Ishikawa (cell line): ENCODE results near the gene ZNF609.

Experiments used
- CEBPB ChIP-seq: IDR thresholded peaks from 2 replicates; pipeline ENCODE4 v1.6.1; 2012
- EP300 ChIP-seq: IDR thresholded peaks from 2 replicates; pipeline ENCODE4 v1.6.1; 2012; ENCODE audit warnings: borderline replicate concordance
- FOXM1 ChIP-seq: IDR thresholded peaks from 2 replicates; pipeline ENCODE4 v1.6.1; 2012; ENCODE audit warnings: low read depth, borderline replicate concordance
- RAD21 ChIP-seq: IDR thresholded peaks from 2 replicates; pipeline ENCODE4 v1.6.1; 2012; ENCODE audit warnings: low read depth
- TAF1 ChIP-seq: IDR thresholded peaks from 2 replicates; pipeline ENCODE4 v1.6.1; 2012; ENCODE audit warnings: low read depth, mild to moderate bottlenecking
- TCF12 ChIP-seq: IDR thresholded peaks from 2 replicates; pipeline ENCODE4 v1.6.1; 2012; ENCODE audit warnings: low read depth
- TEAD4 ChIP-seq: IDR thresholded peaks from 2 replicates; pipeline ENCODE4 v1.6.1; 2012
- YY1 ChIP-seq: IDR thresholded peaks from 2 replicates; pipeline ENCODE4 v1.6.1; 2012; ENCODE audit warnings: low read depth
- ZBTB7A ChIP-seq: IDR thresholded peaks from 2 replicates; pipeline ENCODE4 v1.6.1; 2012; ENCODE audit warnings: low read depth
- TF ChIP-seq, protein P1 (sequence below): IDR thresholded peaks from 2 replicates; pipeline ENCODE4 v1.6.1; 2012
- TF ChIP-seq, protein P2 (sequence below): IDR thresholded peaks from 2 replicates; pipeline ENCODE4 v1.6.1; 2012; ENCODE audit warnings: low read depth, mild to moderate bottlenecking

DNA sequence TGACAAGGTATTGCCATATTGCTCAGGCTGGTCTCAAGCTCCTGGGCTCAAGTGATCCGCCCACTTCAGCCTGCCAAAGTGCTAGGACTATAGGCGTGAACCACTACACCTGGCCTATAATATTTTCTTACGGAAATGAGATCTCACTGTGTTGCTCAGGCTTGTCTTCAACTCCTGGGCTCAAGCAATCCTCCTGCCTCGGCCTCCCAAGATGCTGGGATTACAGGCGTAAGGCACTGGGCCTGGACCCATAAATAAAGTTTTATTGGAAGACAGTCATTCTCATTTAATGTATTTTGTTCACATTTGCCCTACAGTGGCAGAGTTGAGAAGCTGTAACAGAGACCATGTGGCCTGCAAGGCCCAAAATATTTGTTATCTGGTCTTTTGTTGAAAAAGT is 173.0 kb downstream of the ZNF609 start:
- TF ChIP-seq TCF12 (no peak), EP300 (no peak), FOXM1 (no peak), YY1 (no peak), ZBTB7A (no peak), TAF1 (no peak), RAD21 (no peak), TEAD4 (no peak), CEBPB (no peak)
- TF ChIP-seq, protein P1, sequence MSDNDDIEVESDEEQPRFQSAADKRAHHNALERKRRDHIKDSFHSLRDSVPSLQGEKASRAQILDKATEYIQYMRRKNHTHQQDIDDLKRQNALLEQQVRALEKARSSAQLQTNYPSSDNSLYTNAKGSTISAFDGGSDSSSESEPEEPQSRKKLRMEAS, result no peak
- TF ChIP-seq, protein P2, sequence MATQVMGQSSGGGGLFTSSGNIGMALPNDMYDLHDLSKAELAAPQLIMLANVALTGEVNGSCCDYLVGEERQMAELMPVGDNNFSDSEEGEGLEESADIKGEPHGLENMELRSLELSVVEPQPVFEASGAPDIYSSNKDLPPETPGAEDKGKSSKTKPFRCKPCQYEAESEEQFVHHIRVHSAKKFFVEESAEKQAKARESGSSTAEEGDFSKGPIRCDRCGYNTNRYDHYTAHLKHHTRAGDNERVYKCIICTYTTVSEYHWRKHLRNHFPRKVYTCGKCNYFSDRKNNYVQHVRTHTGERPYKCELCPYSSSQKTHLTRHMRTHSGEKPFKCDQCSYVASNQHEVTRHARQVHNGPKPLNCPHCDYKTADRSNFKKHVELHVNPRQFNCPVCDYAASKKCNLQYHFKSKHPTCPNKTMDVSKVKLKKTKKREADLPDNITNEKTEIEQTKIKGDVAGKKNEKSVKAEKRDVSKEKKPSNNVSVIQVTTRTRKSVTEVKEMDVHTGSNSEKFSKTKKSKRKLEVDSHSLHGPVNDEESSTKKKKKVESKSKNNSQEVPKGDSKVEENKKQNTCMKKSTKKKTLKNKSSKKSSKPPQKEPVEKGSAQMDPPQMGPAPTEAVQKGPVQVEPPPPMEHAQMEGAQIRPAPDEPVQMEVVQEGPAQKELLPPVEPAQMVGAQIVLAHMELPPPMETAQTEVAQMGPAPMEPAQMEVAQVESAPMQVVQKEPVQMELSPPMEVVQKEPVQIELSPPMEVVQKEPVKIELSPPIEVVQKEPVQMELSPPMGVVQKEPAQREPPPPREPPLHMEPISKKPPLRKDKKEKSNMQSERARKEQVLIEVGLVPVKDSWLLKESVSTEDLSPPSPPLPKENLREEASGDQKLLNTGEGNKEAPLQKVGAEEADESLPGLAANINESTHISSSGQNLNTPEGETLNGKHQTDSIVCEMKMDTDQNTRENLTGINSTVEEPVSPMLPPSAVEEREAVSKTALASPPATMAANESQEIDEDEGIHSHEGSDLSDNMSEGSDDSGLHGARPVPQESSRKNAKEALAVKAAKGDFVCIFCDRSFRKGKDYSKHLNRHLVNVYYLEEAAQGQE, result no peak
